Natural killer cell (primary cell): Measurements from ENCODE around the gene AREG. TPM values are rescaled to one million over a fixed set of nuclear protein-coding genes. Genes with fewer than 3 reads are reported as not detected.
A peak's percentile ranks its signal among the peaks of the same experiment; 100 is the strongest.
"Not testable (repeated sequence)": the region's sequence is repeated elsewhere in the genome, so short reads cannot be mapped to it uniquely, and the experiment has no call there.

Experiments used
- ATAC-seq, 3 donors: fragments of 150-1000 bp in 2 of 3; fragments of 200-7000 bp in 1 of 3; cut with Tn5 transposase; 1 replicate in 1 of 3; 2 replicates in 2 of 3; pipeline ENCODE4 v1.10.0; 2021; ENCODE audit warnings: mild to moderate bottlenecking in 2 of 3, moderate library complexity in 2 of 3
- DNase-seq, 2 donors: peaks; one replicate each; pipeline versions ENCODE4 v3.0.0 to v3.0.0-alpha.2; 2013 to 2021; ENCODE audit warnings: mixed read lengths in 1 of 2
- H3K27ac ChIP-seq: one replicate; pipeline ENCODE4 v1.5.1; 2013; ENCODE audit warnings: mild to moderate bottlenecking, low read length
- H3K27me3 ChIP-seq: one replicate; pipeline ENCODE4 v1.6.1; 2013; ENCODE audit warnings: low read length; ENCODE audit not compliant: control insufficient read depth, insufficient read depth
- H3K36me3 ChIP-seq: one replicate; pipeline ENCODE4 v1.6.1; 2013; ENCODE audit warnings: low read length; ENCODE audit not compliant: control insufficient read depth, insufficient read depth
- H3K4me1 ChIP-seq: one replicate; pipeline ENCODE4 v1.6.1; 2013; ENCODE audit warnings: low read length; ENCODE audit not compliant: control insufficient read depth, insufficient read depth
- H3K4me3 ChIP-seq: one replicate; pipeline ENCODE4 v1.5.1; 2013; ENCODE audit warnings: low read length
- H3K9me3 ChIP-seq: one replicate; pipeline ENCODE4 v1.6.1; 2013; ENCODE audit warnings: low read length; ENCODE audit not compliant: control insufficient read depth, insufficient read depth
- H3K27ac Mint-ChIP-seq, 2 donors: one replicate each; pipeline ENCODE4 v1.8.0; 2022; ENCODE audit warnings: mild to moderate bottlenecking in 2 of 2, mixed read lengths in 2 of 2, moderate library complexity in 1 of 2
- H3K27me3 Mint-ChIP-seq, 2 donors: one replicate each; pipeline ENCODE4 v1.8.0; 2022; ENCODE audit warnings: low read depth in 2 of 2, mixed read lengths in 2 of 2
- H3K36me3 Mint-ChIP-seq: one replicate; pipeline ENCODE4 v1.8.0; 2022; ENCODE audit warnings: mixed read lengths
- H3K4me1 Mint-ChIP-seq, 2 donors: one replicate each; pipeline ENCODE4 v1.8.0; 2022; ENCODE audit warnings: mixed read lengths in 2 of 2
- H3K4me3 Mint-ChIP-seq: one replicate; pipeline ENCODE4 v1.8.0; 2022; ENCODE audit warnings: mild to moderate bottlenecking, moderate library complexity, mixed read lengths
- H3K9me3 Mint-ChIP-seq, 2 donors: one replicate each; pipeline ENCODE4 v1.8.0; 2022; ENCODE audit warnings: mixed read lengths in 2 of 2
- WGBS: methylation state at CpG from one replicate; pipeline ENCODE4 v1.1.7; 2013; ENCODE audit warnings: missing lambda C conversion rate; ENCODE audit not compliant: insufficient coverage; 5-methylcytosine and 5-hydroxymethylcytosine counted together
- intact Hi-C: fragments of 100-400 bp; cut with micrococcal nuclease; formaldehyde crosslinking; loops from one replicate; pipeline ENCODE4 v1.14.2; 2022
- total RNA-seq, 4 donors: library from RNA; stranded (reverse); fragments of 120-200 nt in 1 of 4; gene quantifications; one replicate each; pipeline versions ENCODE4 v1.2.3 to v1.2.4, GENCODE V29; 2013 to 2022
- TF ChIP-seq, protein P1 (sequence below): fragments of 200-600 bp; IDR thresholded peaks from one replicate; pipeline ENCODE4 v1.8.0; 2022; ENCODE audit warnings: antibody characterized with exemption

Gene AREG
- 10 to 100 TPM; 11.3 to 47.2 (median 38.2) TPM for total RNA-seq
- 25.9 TPM for total RNA-seq (2013)

GRCh38 chr4:74444891-74445642 lies at the start of gene AREG:
AREG (plus strand) TSS chr4:74445136; CDS start chr4:74445346, 210 bp downstream.
- peak within 1 kb of the TSS; percentile 90 to 95 for H3K27ac Mint-ChIP-seq
- peaks cover 6 to 16% of the 10 kb centered on the region in 2 donors for H3K4me1 Mint-ChIP-seq
- TF ChIP-seq, protein P1, sequence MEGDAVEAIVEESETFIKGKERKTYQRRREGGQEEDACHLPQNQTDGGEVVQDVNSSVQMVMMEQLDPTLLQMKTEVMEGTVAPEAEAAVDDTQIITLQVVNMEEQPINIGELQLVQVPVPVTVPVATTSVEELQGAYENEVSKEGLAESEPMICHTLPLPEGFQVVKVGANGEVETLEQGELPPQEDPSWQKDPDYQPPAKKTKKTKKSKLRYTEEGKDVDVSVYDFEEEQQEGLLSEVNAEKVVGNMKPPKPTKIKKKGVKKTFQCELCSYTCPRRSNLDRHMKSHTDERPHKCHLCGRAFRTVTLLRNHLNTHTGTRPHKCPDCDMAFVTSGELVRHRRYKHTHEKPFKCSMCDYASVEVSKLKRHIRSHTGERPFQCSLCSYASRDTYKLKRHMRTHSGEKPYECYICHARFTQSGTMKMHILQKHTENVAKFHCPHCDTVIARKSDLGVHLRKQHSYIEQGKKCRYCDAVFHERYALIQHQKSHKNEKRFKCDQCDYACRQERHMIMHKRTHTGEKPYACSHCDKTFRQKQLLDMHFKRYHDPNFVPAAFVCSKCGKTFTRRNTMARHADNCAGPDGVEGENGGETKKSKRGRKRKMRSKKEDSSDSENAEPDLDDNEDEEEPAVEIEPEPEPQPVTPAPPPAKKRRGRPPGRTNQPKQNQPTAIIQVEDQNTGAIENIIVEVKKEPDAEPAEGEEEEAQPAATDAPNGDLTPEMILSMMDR, result peak; percentile 62
- Histone ChIP-seq H3K36me3 (no peaks in the 10 kb centered on the region), H3K9me3 (no peaks in the 10 kb centered on the region), H3K27me3 (no peaks in the 10 kb centered on the region), H3K4me3 (peak within 1 kb of the TSS; percentile 85), H3K27ac (peak within 1 kb of the TSS; percentile 95), H3K4me1 (peaks cover 7% of the 10 kb centered on the region)
- H3K36me3 Mint-ChIP-seq, result no peaks in the 10 kb centered on the region
- peak within 1 kb of the TSS; percentile 90 for H3K4me3 Mint-ChIP-seq
- ATAC-seq (peak; percentile 94 to 96 (median 94)), DNase-seq (peak; percentile 91 to 96)
- H3K27me3 Mint-ChIP-seq, result no peaks in the 10 kb centered on the region
- under 1% methylated on average over 64 of the region's 64 CpGs for WGBS
- intact Hi-C loops, result loop anchor here (1.0 to 10.0 kb wide), 3 partner anchors 47 to 290 kb away; partner anchors contain the start of gene MTHFD2L
- no peaks in the 10 kb centered on the region for H3K9me3 Mint-ChIP-seq

- 80% methylated on average over 2 of the region's 2 CpGs for WGBS
Observed at GRCh38 chr4:74395633-74396032, 49.3 kb upstream of the AREG start.

DNA sequence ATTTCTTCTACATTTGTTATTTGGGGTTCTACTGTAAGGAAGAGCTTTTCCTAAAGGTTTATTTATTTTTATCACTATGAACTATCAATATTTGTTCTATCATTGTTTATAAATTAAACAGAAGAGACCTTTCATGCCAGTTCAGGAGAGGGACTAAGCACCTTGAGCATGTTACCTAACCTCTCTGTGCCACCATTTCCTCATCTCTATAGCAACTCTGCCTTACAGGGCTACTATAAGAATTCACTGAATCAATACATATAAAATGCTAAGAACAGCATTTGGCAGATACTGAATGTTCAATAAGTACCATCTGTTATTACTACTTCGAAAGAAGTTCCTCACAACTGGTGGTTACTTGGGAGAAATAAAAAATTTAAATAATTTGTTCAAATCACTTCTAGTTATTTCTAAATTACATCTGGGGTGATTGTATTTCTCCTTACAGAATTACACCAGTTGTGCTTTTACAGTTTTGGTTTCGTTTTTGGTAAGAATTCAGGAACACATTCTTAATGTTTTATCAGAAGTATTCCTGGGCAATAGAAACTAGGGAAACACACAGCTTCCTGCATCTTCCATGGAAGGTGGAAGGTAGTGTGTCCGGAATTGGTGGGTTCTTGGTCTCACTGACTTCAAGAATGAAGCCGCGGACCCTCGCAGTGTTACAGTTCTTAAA lies 47.0 kb upstream of the AREG start:
- TF ChIP-seq, protein P1, result no peak
- Mint-ChIP-seq H3K4me1 (peaks cover 7 to 9% of the 10 kb centered on the region in 2 donors), H3K4me3 (peak overlapping the region; percentile 100), H3K36me3 (peaks cover 7% of the 10 kb centered on the region), H3K27ac (peak overlapping the region; percentile 98 to 99), H3K9me3 (no peaks in the 10 kb centered on the region), H3K27me3 (no peaks in the 10 kb centered on the region)
- Histone ChIP-seq H3K36me3 (no peaks in the 10 kb centered on the region), H3K27me3 (no peaks in the 10 kb centered on the region), H3K27ac (peak overlapping the region; percentile 90), H3K9me3 (no peaks in the 10 kb centered on the region), H3K4me1 (peaks cover 4% of the 10 kb centered on the region), H3K4me3 (peak overlapping the region; percentile 94)
- 7% methylated on average over 5 of the region's 6 CpGs for WGBS
- peak in 1 of 2 donors; percentile 64 for DNase-seq
- intact Hi-C loops, result loop anchor here (1.0 kb wide), 1 partner anchor 47 kb away; the partner anchor contains the start of gene AREG
- ATAC-seq, result peak; percentile 75 to 85 (median 80)

More at GRCh38 chr4:74395633-74396032, 49.3 kb upstream of the AREG start:
- Histone ChIP-seq H3K27me3 (peaks cover 3% of the 10 kb centered on the region), H3K4me1 (peaks cover 4% of the 10 kb centered on the region), H3K27ac (no peak overlapping the region), H3K36me3 (no peaks in the 10 kb centered on the region), H3K9me3 (no peaks in the 10 kb centered on the region), H3K4me3 (no peak overlapping the region)
- intact Hi-C loops, result no loop called here
- Mint-ChIP-seq H3K4me1 (peaks cover 7 to 9% of the 10 kb centered on the region in 2 donors), H3K4me3 (no peak overlapping the region), H3K9me3 (no peaks in the 10 kb centered on the region), H3K27ac (no peak overlapping the region), H3K27me3 (no peaks in the 10 kb centered on the region), H3K36me3 (peaks cover 7% of the 10 kb centered on the region)
- DNase-seq (no peak), ATAC-seq (no peak)
- TF ChIP-seq, protein P1, result no peak

DNA sequence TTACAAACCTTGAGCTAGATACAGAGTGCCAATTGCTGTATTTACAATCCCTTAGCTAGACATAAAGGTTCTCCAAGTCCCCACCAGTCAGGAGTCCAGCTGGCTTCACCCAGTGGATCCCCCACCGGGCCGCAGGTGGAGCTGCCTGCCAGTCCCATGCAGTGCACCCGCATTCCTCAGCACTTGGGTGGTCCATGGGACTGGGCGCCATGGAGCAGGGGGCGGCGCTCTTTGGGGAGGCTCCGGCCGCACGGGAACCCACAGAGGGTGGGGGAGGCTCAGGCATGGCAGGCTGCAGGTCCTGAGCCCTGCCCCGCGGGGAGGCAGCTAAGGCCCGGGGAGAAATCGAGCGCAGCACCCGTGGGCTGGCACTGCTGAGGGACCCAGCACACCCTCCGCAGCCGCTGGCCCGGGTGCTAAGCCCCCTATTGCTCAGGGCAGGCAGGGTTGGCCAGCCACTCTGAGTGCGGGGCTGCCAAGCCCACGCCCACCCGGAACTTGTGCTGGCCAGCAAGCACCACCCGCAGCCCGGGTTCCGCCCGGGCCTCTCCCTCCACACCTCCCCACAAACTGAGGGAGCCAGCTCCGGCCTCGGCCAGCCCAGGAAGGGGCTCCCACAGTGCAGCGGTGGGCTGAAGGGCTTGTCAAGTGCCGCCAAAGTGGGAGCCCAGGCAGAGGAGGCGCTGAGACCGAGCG lies 45.9 kb upstream of the AREG start:
- not testable (repeated sequence) for H3K27me3 ChIP-seq, ATAC-seq, H3K9me3 Mint-ChIP-seq, H3K27me3 Mint-ChIP-seq, H3K36me3 ChIP-seq, H3K4me3 ChIP-seq, H3K4me1 ChIP-seq, DNase-seq, H3K9me3 ChIP-seq, H3K4me1 Mint-ChIP-seq, H3K36me3 Mint-ChIP-seq
- Mint-ChIP-seq H3K4me3 (peak overlapping the region; percentile 100), H3K27ac (peak overlapping the region; percentile 98 to 99)
- intact Hi-C loops, result loop anchor here (1.0 kb wide), 1 partner anchor 46 kb away; the partner anchor contains the start of gene AREG
- peak overlapping the region; percentile 19 for H3K27ac ChIP-seq
- 94% methylated on average over 32 of the region's 32 CpGs for WGBS
